Thoracic aorta (tissue), 2 donors: ENCODE data around the gene TRRAP. TPM values are rescaled to one million over a fixed set of nuclear protein-coding genes. Genes with fewer than 3 reads are reported as not detected.
A peak's percentile ranks its signal among the peaks of the same experiment; 100 is the strongest.

Experiments used
- ATAC-seq: fragments of 150-250 bp; one replicate; pipeline ENCODE4 v1.8.0; 2017; ENCODE audit warnings: low read depth; ENCODE audit not compliant: insufficient number of reproducible peaks, low FRiP score
- DNase-seq: peaks from one replicate; pipeline ENCODE4 v3.0.0-alpha.2; 2020; ENCODE audit warnings: low spot score
- H3K27ac ChIP-seq, 2 donors: fragments of 200-600 bp; sonication (generic); 1 replicate in 1 of 2; 2 replicates in 1 of 2; pipeline ENCODE4 v1.5.1; 2016; ENCODE audit warnings: mild to moderate bottlenecking in 2 of 2, moderate library complexity in 2 of 2
- H3K27me3 ChIP-seq: fragments of 200-600 bp; sonication (generic); replicated peaks from 2 replicates; pipeline ENCODE4 v1.6.0; 2016; ENCODE audit warnings: mild to moderate bottlenecking; ENCODE audit not compliant: insufficient read depth
- H3K36me3 ChIP-seq: fragments of 200-600 bp; sonication (generic); one replicate; pipeline ENCODE4 v1.5.1; 2016
- H3K4me1 ChIP-seq, 2 donors: fragments of 200-600 bp; sonication (generic); 1 replicate in 1 of 2; 2 replicates in 1 of 2; pipeline versions ENCODE4 v1.5.1 to v1.6.0; 2016; ENCODE audit warnings: low read depth in 2 of 2, mild to moderate bottlenecking in 1 of 2; ENCODE audit not compliant: control insufficient read depth in 1 of 2
- H3K4me3 ChIP-seq: fragments of 200-600 bp; sonication (generic); 2 replicates; pipeline ENCODE4 v1.5.1; 2016; ENCODE audit warnings: mild to moderate bottlenecking
- H3K9me3 ChIP-seq: fragments of 200-600 bp; sonication (generic); 2 replicates; pipeline ENCODE4 v1.5.1; 2016
- CTCF ChIP-seq: fragments of 200-600 bp; sonication (generic); IDR thresholded peaks from one replicate; pipeline ENCODE4 v1.5.1; 2019; ENCODE audit warnings: antibody characterized with exemption
- total RNA-seq, 2 donors: library from RNA; depleted of rRNA; stranded (reverse); fragments of >200 nt; gene quantifications; one replicate each; pipeline versions ENCODE4 v1.1.0 to v1.2.3, GENCODE V29; 2016

TRRAP gene
- total RNA-seq, 2 donors from 2014 or later, result 44.8 to 49.5 TPM

GRCh38 chr7:98862716-98863420 lies 15.5 kb upstream of the TRRAP start:
- Histone ChIP-seq H3K27me3 (no peaks in the 10 kb centered on the region), H3K4me3 (no peak overlapping the region), H3K9me3 (no peaks in the 10 kb centered on the region), H3K36me3 (no peaks in the 10 kb centered on the region), H3K27ac (no peak overlapping the region), H3K4me1 (peaks cover 14 to 28% of the 10 kb centered on the region in 2 donors)
- TF ChIP-seq CTCF, result no peak
- DNase-seq (no peak), ATAC-seq (no peak)

- no peak for TF ChIP-seq CTCF
- no peaks in the 10 kb centered on the region for H3K36me3 ChIP-seq
- DNase-seq (no peak), ATAC-seq (no peak)
- H3K4me1 ChIP-seq, result peaks cover 16 to 33% of the 10 kb centered on the region in 2 donors
- H3K27me3 ChIP-seq, result no peaks in the 10 kb centered on the region
- no peak overlapping the region for H3K4me3 ChIP-seq
- no peak overlapping the region for H3K27ac ChIP-seq
- H3K9me3 ChIP-seq, result no peaks in the 10 kb centered on the region
Observed at GRCh38 chr7:98863601-98864000, 14.7 kb upstream of the TRRAP start.

GRCh38 chr7:98864731-98865453 lies 13.4 kb upstream of the TRRAP start:
- no peak for DNase-seq
- H3K27me3 ChIP-seq, result no peaks in the 10 kb centered on the region

GRCh38 chr7:98866351-98866750 lies 12.0 kb upstream of the TRRAP start:
- ATAC-seq (no peak), DNase-seq (no peak)
- H3K9me3 ChIP-seq, result no peaks in the 10 kb centered on the region
- H3K27ac ChIP-seq, result peak overlapping the region in 1 of 2 donors; percentile 60
- H3K4me3 ChIP-seq, result no peak overlapping the region
- no peaks in the 10 kb centered on the region for H3K36me3 ChIP-seq
- TF ChIP-seq CTCF, result no peak
- no peaks in the 10 kb centered on the region for H3K27me3 ChIP-seq
- peaks cover 23 to 54% of the 10 kb centered on the region in 2 donors for H3K4me1 ChIP-seq

More at GRCh38 chr7:98864731-98865453, 13.4 kb upstream of the TRRAP start:
- ATAC-seq, result no peak
- Histone ChIP-seq H3K27ac (peak overlapping the region in 1 of 2 donors; percentile 60), H3K4me1 (peaks cover 16 to 44% of the 10 kb centered on the region in 2 donors), H3K9me3 (no peaks in the 10 kb centered on the region), H3K4me3 (no peak overlapping the region), H3K36me3 (no peaks in the 10 kb centered on the region)
- no peak for TF ChIP-seq CTCF

GRCh38 chr7:98866765-98867164 lies 11.6 kb upstream of the TRRAP start:
- TF ChIP-seq CTCF, result no peak
- H3K4me3 ChIP-seq, result no peak overlapping the region
- no peaks in the 10 kb centered on the region for H3K9me3 ChIP-seq
- H3K27me3 ChIP-seq, result no peaks in the 10 kb centered on the region
- ATAC-seq (no peak), DNase-seq (no peak)
- H3K27ac ChIP-seq, result peak overlapping the region in 1 of 2 donors; percentile 60
- H3K4me1 ChIP-seq, result peaks cover 23 to 54% of the 10 kb centered on the region in 2 donors
- H3K36me3 ChIP-seq, result no peaks in the 10 kb centered on the region
